ENCODE measurements around the gene OSER1.

OSER1 gene

GRCh38 chr20:44173116-44173515 is 37.5 kb downstream of the OSER1 start:
- no peak for DNase-seq

- no peak for DNase-seq
Observed at GRCh38 chr20:44172572-44172950, 38.0 kb downstream of the OSER1 start.

GRCh38 chr20:44171775-44172571 is 38.6 kb downstream of the OSER1 start:
- DNase-seq, result no peak

GRCh38 chr20:44170816-44171410 is 39.7 kb downstream of the OSER1 start:
- no peak for DNase-seq

GRCh38 chr20:44167736-44168135 is 42.8 kb downstream of the OSER1 start:
- no peak for DNase-seq

- no peak for DNase-seq
Observed at GRCh38 chr20:44166477-44166876, 44.1 kb downstream of the OSER1 start.

- DNase-seq, result no peak
Observed at GRCh38 chr20:44166008-44166407, 44.6 kb downstream of the OSER1 start.

GRCh38 chr20:44160133-44160532 is 50.4 kb downstream of the OSER1 start:
- DNase-seq, result no peak

- no peak for DNase-seq
Observed at GRCh38 chr20:44159711-44160110, 50.9 kb downstream of the OSER1 start.

- no peak for DNase-seq
Observed at GRCh38 chr20:44159125-44159524, 51.4 kb downstream of the OSER1 start.

GRCh38 chr20:44157061-44157460 is 53.5 kb downstream of the OSER1 start:
- DNase-seq, result no peak

GRCh38 chr20:44154521-44155001 is 56.0 kb downstream of the OSER1 start:
- no peak for DNase-seq

GRCh38 chr20:44153636-44154043 is 56.9 kb downstream of the OSER1 start:
- no peak for DNase-seq

GRCh38 chr20:44151621-44152416 is 58.8 kb downstream of the OSER1 start:
- no peak for DNase-seq

- no peak for DNase-seq
Observed at GRCh38 chr20:44146272-44146671, 64.3 kb downstream of the OSER1 start.

Data from NCI-H510A (cell line).